GM21526 (cell line): ENCODE results near the gene TMEM154.

Experiments used
- ATAC-seq: cut with Tn5 transposase; IDR thresholded peaks from one replicate; pipeline ENCODE4 v1.9.1; 2021; ENCODE audit warnings: moderate library complexity; ENCODE audit not compliant: unreplicated experiment, low FRiP score

TMEM154 gene

DNA sequence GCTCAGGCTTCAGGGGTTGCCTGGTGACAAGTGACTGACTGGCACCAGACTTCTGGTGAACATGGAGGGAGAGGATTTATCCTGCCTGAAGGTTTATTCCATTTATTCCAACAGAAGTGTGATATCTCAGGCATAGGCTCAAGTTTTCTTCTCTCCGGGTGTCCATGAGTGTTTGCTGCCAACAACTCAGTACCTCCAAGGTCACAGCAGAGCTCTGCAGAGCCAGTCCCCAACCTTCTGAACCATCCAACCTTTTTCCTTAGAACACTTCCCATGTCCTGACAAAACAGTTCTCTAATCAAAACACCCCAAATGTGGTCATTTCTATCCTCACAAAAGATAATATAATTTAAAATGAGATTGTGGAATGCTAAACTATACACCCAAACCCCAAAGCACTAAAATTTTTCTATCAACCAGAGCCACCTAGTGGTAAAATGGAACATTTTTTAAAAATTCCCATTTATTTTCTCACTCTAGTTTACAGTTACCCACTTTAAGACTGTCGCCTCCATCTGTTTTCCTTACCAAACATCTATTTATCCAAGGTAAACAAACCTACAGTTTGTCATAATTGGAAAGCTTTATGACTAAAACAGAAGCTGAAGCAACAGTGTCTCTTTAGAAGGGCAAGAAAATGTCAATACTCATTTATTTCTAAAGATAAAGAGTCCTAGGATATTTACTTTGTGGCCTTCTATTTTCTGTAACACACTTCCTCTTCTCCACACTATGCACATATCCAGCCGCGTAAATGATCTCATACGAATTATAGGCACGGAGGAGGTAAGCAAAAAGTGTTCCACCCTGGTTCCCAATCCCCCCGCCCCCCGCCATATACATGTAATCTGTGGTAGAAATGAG is 39.5 kb downstream of the TMEM154 start:
- ATAC-seq: no peak

- no peak for ATAC-seq
Measured at GRCh38 chr4:152635851-152636250, 43.9 kb downstream of the TMEM154 start.

GRCh38 chr4:152634110-152634760 is 45.6 kb downstream of the TMEM154 start:
- ATAC-seq: no peak

DNA sequence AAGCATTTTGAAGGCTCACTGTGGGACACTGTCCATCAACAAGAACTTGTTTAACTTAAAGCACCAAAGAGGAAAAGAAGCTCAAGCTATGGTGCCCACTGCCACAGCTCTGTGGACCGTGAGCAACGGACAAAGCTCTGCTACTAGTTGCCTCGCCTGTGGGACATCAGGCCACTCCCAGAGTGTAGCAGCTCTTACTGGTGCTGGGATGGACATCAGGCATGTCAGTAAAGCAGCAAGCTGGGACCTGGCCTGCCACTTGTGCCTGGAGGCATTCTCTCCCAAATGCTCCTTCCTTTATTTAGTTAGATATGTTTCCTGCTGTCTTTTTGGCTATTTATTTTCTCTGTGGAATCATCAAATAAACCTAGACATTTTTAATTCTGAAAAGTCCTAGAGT is 46.7 kb downstream of the TMEM154 start:
- no peak for ATAC-seq

- no peak for ATAC-seq
Measured at GRCh38 chr4:152630324-152630723, 49.5 kb downstream of the TMEM154 start.

DNA sequence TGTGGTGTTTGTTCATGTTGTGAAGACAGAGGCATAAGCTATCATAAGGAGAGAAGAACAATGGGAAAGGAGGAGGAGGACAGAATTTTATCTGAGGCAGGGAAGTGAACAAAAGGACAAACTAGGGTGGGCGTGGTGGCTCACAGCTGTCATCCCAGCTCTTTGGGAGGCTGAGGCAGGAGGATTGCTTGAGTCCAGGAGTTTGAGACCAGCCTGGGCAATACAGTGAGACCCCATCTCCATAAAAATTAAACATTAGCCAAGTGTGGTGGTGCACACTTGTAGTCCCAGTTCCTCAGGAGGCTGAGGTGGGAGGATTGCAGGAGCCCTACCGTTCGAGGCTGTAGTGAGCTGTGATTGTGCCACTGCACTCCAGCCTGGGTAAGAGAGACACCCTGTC is 49.9 kb downstream of the TMEM154 start:
- ATAC-seq: no peak

DNA sequence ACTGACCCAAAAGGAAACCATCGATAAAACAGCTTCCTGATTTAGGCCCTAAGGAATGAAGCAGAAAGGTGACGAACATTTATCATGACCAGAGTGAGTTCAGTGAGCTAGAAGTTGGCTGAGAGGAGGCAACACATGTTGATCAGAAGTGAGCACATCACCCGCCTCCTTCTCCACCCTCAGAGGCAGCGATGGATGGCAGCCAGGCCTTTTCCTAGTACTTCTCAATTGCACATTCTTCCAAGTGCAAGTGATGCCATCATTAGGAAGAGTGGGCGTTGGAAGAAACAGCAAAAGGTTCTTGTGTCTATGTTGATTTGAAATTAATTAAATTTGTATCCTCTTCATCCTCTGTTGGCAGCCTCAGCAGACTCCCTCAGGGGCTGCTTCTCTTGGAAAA is 51.7 kb downstream of the TMEM154 start:
- ATAC-seq: no peak

DNA sequence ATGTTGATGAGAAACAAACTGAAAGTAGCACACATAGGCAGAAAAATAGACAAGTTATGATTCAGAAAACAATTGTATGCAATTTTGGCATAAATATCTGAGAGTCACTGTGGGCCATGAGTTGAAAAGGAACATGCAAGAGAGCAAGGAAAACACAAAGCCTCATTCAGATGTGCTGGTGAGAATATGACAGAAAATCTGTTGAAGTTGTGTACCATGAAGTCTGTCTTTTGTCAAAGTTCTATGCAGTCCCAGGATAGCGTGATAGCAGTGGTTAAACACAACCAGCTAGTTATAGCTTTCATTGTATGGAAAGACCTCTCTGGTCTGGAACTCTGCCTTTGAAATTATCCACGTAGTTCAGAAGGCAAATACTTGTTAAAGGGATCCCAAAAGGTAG is 53.0 kb downstream of the TMEM154 start:
- ATAC-seq: no peak

DNA sequence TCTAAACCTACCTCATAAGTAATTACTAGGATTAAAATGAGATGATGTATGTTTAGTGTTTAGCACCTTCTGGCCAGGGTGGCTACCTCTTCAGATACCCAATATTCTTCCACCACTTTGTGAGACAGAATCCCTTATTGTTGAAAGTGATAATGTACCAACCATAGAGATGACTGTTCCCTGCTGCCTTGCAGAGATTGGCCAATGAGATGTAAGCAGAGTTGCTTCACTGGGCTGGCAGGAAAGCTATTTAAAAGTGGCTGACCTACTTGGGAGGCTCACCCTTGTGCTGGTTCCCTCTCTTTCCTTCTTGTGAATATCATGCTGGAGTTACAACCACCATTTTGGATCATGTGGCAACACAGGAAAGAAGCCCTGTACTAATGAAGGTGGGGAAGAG is 58.9 kb downstream of the TMEM154 start:
- no peak for ATAC-seq

GRCh38 chr4:152620218-152620617 is 59.6 kb downstream of the TMEM154 start:
- ATAC-seq: no peak

GRCh38 chr4:152619556-152619955 is 60.2 kb downstream of the TMEM154 start:
- no peak for ATAC-seq

DNA sequence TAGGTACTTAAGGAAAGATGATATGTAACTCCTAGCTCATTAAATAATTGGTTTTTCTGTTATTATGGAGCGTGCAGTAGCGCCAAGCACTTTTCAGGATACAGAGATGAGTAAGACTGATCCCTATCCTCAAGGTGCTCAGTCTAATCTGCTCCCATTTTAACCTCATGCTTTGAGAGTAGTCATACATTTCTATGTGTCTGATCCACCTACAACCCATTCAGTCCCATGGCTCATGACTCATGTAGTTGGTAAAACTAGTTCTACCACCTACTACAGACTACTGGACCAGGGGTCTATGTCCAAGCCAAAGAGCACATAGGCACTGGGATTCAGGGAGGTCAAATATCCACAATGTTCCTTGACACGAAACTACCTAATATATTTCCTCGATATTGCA is 60.8 kb downstream of the TMEM154 start:
- no peak for ATAC-seq

DNA sequence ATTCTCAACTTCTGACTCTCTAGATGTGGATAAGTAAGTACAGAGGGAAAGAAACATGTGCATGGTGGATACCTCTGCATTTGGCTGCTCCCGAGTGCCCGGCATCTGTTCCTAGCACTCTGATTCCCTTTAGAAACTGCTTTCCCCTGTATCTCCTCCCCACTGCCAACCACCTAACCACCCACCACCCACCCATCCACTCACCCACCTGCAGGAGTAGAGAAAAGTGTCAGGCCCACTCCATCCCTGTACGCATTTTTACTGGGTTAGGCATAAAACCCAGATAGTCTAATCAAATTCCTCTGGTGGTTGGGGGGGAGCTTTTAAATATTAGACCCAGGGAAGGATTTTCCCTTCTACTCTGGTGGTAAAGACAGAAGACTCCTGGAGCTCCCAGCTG is 63.0 kb downstream of the TMEM154 start:
- no peak for ATAC-seq

DNA sequence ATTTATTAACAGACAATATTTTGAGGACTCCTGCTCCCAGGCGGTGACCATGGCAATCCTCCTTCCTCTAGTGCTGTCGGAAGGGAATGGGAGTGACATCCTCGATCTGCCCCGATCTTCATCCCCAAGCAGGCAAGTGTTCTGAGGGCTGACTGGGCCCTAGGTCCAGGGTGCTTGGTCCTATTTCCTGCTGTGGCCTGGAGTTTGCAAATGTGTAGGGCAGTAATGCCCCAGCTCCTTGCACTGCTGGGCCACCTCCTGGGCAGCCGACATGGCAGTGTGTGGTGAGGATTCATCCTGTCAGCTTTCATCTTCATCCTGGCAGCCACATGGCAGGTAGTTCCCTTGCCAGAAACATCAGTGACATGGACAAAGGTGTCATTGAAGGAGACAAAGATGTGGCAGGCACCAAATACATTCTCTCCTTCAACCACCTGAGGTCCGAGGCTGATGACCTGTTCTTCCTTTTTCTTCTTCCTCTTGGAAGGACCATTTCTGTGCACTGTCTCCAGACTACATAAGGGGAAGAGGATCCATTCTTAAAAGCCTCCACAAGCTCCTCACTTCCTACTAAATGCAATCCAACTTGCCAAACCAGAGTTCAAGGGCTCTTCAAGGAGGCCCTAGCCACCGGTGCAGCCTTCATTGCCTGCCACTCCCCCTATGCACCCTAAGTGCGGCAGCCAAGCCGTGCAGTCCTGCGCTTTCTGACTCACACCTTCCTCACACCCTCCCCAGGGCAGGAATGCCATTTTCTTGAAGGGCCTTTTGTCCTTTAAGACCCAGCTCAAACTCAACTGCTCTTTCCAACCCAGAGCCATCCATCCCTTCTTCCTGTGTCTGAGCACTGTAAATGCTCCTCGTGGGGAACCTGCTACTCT is 65.7 kb downstream of the TMEM154 start:
- no peak for ATAC-seq

DNA sequence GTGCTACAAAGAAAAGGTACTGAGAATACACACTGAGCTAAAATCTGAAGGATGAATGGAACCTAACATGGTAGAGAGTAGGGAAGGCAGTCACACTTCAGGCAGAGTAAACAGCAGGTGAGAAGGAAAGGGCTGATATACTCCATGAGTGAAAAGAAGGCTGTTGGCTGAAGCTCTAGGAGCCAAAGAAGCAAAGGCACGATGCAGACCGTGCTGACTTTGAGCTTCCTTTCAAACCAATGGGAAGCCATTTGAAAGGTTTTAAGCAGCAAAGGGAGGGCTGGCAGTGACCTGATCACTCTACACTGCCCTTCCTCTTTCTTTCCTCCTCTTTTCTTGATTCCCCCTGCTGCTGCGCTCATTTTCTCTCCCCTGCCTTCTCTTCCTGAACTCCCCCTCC is 66.4 kb downstream of the TMEM154 start:
- ATAC-seq: no peak

GRCh38 chr4:152610131-152610530 is 69.7 kb downstream of the TMEM154 start:
- ATAC-seq: no peak

GRCh38 chr4:152609481-152609880 is 70.3 kb downstream of the TMEM154 start:
- ATAC-seq: no peak

DNA sequence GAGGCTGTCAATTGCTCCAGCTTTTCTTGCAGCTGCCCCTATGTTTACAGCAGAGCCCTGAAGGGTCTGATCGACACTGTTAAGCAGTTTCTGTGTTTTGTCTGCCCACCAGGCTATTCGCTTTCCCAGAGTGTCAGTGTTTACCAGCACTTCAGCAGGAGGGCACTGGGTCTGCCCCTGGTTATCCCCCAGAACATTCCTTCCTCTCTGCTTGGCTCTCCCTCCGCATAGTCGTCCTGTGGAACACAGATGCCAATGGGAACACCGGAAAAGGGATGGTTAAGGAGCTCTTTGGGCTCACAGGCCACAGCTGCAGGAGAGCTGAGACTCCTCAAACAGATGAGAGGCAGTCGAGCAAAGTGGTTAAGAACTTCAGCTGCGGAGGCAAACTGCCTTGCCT is 72.6 kb downstream of the TMEM154 start:
- ATAC-seq: no peak

DNA sequence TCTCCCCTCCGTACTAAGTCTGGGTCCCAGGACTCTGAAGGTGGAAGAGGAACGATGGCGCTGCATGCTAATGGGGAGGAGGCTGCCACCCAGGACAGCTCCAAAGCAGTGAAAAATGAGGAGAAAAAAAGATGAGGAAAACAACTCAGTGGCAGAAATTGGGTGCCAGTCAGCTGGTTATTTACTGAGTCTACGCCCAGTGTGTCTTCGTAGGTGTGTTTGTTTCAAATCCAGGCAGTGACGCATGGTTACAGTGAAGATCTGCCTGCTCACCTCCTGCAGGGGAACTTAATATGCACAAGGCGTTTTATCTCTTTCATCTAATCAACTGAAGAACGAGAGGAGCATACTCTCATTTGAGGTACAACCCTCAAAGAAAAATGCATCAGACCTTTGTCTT is 73.0 kb downstream of the TMEM154 start:
- ATAC-seq: no peak

DNA sequence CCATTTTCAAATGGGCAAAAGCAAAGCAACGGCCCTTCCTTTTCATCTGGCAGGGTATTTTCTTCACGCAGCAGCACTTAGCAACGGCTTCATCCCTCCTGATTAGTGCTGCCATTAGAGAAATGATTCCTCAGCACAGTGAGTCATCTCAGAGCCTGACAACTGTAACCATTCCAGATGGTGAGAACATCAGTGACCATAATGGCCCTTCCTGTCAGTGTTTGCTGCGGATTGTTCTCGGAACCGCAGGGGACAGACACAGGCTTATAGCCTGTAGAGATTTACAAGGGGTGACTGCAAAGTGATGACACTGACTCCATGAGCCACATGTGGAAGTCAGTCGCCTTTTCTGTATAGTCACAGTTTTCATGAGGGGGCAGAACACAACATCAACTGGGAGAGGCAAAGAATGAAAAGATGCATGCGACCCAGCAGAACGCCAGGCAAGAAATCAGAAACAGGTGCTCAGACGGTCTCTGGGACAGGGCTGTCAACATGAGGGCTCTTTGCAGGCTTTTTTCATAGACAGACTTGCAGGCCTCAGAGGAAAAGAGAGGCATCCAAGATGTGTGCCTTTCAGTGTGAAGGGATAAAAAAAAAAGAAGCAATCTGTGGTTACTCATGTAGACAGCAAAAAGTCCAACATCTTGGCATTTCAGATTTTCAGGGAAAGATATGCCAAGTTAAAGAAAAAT is 74.0 kb downstream of the TMEM154 start:
- ATAC-seq: no peak

DNA sequence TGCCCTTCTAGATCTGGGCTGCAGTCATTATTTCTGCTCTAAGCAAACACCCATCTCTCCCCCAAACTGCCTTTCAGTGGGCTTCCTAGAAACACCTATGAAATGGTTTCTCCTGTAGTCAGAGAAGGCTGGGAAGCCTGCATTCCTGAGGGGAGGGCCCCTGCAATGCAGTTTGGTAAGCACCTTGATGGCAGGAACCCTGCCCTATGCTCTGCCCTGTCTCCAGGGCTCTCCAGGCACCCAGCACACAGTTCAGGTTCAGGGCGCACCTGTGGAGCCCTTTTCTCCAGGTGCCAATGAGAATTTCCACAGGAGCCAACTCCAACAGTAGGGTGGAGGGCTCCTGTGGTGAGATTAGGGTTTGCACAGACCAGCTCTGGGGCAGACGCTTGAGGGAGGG is 74.8 kb downstream of the TMEM154 start:
- ATAC-seq: no peak
